Keratinocyte (primary cell): ENCODE data around the gene IL1RAPL2. TPM values are rescaled to one million over a fixed set of nuclear protein-coding genes. Genes with fewer than 3 reads are reported as not detected.

Experiments
- DNase-seq: peaks from one replicate; pipeline ENCODE4 v3.0.0-alpha.2; 2011; ENCODE audit warnings: low read depth, missing footprints, low spot score
- FAIRE-seq: peaks from 2 replicates; lab custom pipeline; 2011; peaks lifted over from hg19 to GRCh38; lab: Jason Lieb, UNC
- H2AFZ ChIP-seq: 2 replicates; pipeline ENCODE4 v1.6.0; 2012; ENCODE audit warnings: low read length, control low read depth, inconsistent platforms; ENCODE audit not compliant: control insufficient read depth
- H3K27ac ChIP-seq: 2 replicates; pipeline ENCODE4 v1.5.1; 2011; ENCODE audit warnings: low read length; ENCODE audit not compliant: control insufficient read depth, insufficient read depth
- H3K27me3 ChIP-seq: 3 replicates; pipeline ENCODE4 v1.6.0; 2011; ENCODE audit warnings: low read length; ENCODE audit not compliant: control insufficient read depth, insufficient read depth; ENCODE audit errors: extremely low read depth
- H3K36me3 ChIP-seq, 2 experiments: 2 replicates in 1 of 2; 3 replicates in 1 of 2; pipeline ENCODE4 v1.5.1; 2011; ENCODE audit warnings: low read length in 2 of 2, mild to moderate bottlenecking in 1 of 2; ENCODE audit not compliant: control insufficient read depth in 2 of 2, insufficient read depth in 2 of 2; ENCODE audit errors: extremely low read depth in 1 of 2
- H3K4me1 ChIP-seq: 3 replicates; pipeline ENCODE4 v1.5.1; 2011; ENCODE audit warnings: low read length; ENCODE audit not compliant: control insufficient read depth, insufficient read depth; ENCODE audit errors: extremely low read depth
- H3K4me2 ChIP-seq: 3 replicates; pipeline ENCODE4 v1.6.0; 2011; ENCODE audit warnings: low read depth, low read length; ENCODE audit not compliant: control insufficient read depth, insufficient read depth; ENCODE audit errors: extremely low read depth
- H3K4me3 ChIP-seq, 3 experiments: fragments of 200-600 bp in 1 of 3; sonication (generic) in 1 of 3; 2 replicates in 2 of 3; 3 replicates in 1 of 3; pipeline ENCODE4 v1.5.1; 2011 to 2016; ENCODE audit warnings: low read length in 3 of 3, mild to moderate bottlenecking in 3 of 3, control low read depth in 2 of 3, inconsistent platforms in 1 of 3, low read depth in 1 of 3, mixed read lengths in 1 of 3, mixed run types in 1 of 3, moderate library complexity in 1 of 3; ENCODE audit not compliant: control insufficient read depth in 2 of 3, insufficient read depth in 2 of 3; ENCODE audit errors: extremely low read depth in 1 of 3
- H3K79me2 ChIP-seq: 2 replicates; pipeline ENCODE4 v1.6.0; 2012; ENCODE audit warnings: low read length; ENCODE audit not compliant: control insufficient read depth, insufficient read depth
- H3K9ac ChIP-seq: 3 replicates; pipeline ENCODE4 v1.6.0; 2011; ENCODE audit warnings: low read length; ENCODE audit not compliant: control insufficient read depth, insufficient read depth; ENCODE audit errors: extremely low read depth
- H3K9me1 ChIP-seq: 3 replicates; pipeline ENCODE4 v1.6.0; 2011; ENCODE audit warnings: low read length; ENCODE audit not compliant: control insufficient read depth, insufficient read depth; ENCODE audit errors: extremely low read depth
- H3K9me3 ChIP-seq: 2 replicates; pipeline ENCODE4 v1.5.1; 2012; ENCODE audit warnings: low read depth, low read length; ENCODE audit not compliant: control insufficient read depth
- H4K20me1 ChIP-seq: 3 replicates; pipeline ENCODE4 v1.6.0; 2011; ENCODE audit warnings: low read length; ENCODE audit not compliant: control insufficient read depth, insufficient read depth; ENCODE audit errors: extremely low read depth
- EZH2 ChIP-seq: IDR thresholded peaks from one replicate; pipeline ENCODE4 v1.6.1; 2012; ENCODE audit warnings: inconsistent platforms, mild to moderate bottlenecking, low read length, moderate library complexity
- dilution Hi-C: fragments of 300-500 bp; cut with MboI; formaldehyde crosslinking; loops from one replicate; pipeline ENCODE4 v1.7.0; 2020; ENCODE audit warnings: low sequenced_read_pairs; ENCODE audit not compliant: extremely low pct_ligation_motif_present
- polyA plus RNA-seq, 5 experiments: library from polyadenylated mRNA; depleted of rRNA in 3 of 5; stranded (reverse) in 3 of 5; stranded (forward) in 1 of 5; unstranded in 1 of 5; fragments of >200 nt; gene quantifications; 1 replicate in 1 of 5; 2 replicates in 3 of 5; 3 replicates in 1 of 5; pipeline versions ENCODE4 v1.2.1 to v1.2.3, GENCODE V29; 2011 to 2012; ENCODE audit warnings: missing spikeins in 2 of 5, low read depth in 1 of 5, low replicate concordance in 1 of 5
- TF ChIP-seq, protein P1 (sequence below), 3 experiments: IDR thresholded peaks in 1 of 3; conservative IDR thresholded peaks in 1 of 3; optimal IDR thresholded peaks in 1 of 3; 2 replicates in 2 of 3; 3 replicates in 1 of 3; pipeline versions ENCODE3 to v1.5.1; 2011; ENCODE audit warnings: low read length in 3 of 3, mild to moderate bottlenecking in 3 of 3, moderate library complexity in 2 of 3, control low read depth in 1 of 3, inconsistent platforms in 1 of 3; ENCODE audit not compliant: insufficient read depth in 2 of 3; ENCODE audit errors: extremely low read depth in 1 of 3

The IL1RAPL2 gene
- polyA plus RNA-seq, 1 donor (not counting 4 experiments of a cell fraction or from before 2014, with no cell fraction given) = 0.24 TPM

DNA sequence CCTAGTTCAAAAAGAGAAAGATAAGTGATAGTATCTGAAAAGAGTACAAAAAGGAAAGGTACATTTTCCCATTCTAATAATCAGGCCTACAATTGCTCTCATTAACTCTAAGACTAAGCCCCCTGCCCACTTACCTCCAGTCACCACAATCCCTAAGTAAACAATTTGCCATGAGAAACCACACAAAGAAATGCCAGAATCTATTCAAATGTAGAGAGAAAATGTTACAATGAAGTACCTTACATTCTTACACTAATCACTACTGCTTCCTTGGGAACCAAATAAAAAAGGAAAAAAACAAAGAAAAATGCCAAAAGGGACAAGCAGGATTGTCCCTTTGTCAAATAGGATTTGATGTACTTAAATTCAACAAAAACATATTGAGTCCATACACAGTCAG lies 1068.2 kb downstream of the IL1RAPL2 start:
- no peaks in the 10 kb centered on the region for H3K79me2 ChIP-seq
- H3K4me1 ChIP-seq = no peaks in the 10 kb centered on the region
- no peaks in the 10 kb centered on the region for H3K9me1 ChIP-seq
- no peaks in the 10 kb centered on the region for H3K9me3 ChIP-seq
- no peak overlapping the region for H3K27ac ChIP-seq
- H3K4me3 ChIP-seq = no peak overlapping the region
- H2AFZ ChIP-seq = no peak overlapping the region
- TF ChIP-seq, protein P1, sequence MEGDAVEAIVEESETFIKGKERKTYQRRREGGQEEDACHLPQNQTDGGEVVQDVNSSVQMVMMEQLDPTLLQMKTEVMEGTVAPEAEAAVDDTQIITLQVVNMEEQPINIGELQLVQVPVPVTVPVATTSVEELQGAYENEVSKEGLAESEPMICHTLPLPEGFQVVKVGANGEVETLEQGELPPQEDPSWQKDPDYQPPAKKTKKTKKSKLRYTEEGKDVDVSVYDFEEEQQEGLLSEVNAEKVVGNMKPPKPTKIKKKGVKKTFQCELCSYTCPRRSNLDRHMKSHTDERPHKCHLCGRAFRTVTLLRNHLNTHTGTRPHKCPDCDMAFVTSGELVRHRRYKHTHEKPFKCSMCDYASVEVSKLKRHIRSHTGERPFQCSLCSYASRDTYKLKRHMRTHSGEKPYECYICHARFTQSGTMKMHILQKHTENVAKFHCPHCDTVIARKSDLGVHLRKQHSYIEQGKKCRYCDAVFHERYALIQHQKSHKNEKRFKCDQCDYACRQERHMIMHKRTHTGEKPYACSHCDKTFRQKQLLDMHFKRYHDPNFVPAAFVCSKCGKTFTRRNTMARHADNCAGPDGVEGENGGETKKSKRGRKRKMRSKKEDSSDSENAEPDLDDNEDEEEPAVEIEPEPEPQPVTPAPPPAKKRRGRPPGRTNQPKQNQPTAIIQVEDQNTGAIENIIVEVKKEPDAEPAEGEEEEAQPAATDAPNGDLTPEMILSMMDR (optimal IDR thresholded peaks at IDR 0.05 in 1 of 3, IDR thresholded peaks at IDR 0.05 in 1 of 3, conservative IDR thresholded peaks at IDR 0.05 in 1 of 3; ENCODE audit: extremely low read depth in 1 of 3, insufficient read depth in 2 of 3, low read length in 3 of 3) = no peak
- TF ChIP-seq EZH2 = no peak
- no peaks in the 10 kb centered on the region for H3K36me3 ChIP-seq
- H3K4me2 ChIP-seq = no peak overlapping the region
- DNase-seq (no peak), FAIRE-seq (no peak)
- no peaks in the 10 kb centered on the region for H3K27me3 ChIP-seq
- H3K9ac ChIP-seq = no peak overlapping the region
- no peaks in the 10 kb centered on the region for H4K20me1 ChIP-seq
- dilution Hi-C loops = no loop called here

DNA sequence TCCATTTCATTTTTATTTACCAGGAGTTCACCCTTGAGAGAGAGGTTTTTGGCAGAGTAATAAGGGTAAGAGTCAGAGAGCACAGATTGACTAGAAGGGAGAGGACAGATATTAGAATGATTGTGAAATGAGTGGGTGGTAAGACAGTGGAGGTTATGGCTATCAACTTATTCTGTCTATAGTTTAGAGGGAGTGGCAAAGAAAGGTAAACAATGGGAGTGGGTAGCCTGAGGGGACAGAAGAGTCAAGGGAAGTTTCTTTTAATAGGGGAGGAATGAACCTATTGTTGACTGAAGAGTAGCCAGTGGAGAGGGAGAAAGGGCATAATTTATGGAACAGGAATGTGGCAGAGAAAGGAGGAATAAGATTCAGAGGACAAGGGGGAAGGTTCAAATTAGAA lies 1069.8 kb downstream of the IL1RAPL2 start:
- Histone ChIP-seq H3K4me3 (no peak overlapping the region), H3K79me2 (no peaks in the 10 kb centered on the region), H4K20me1 (no peaks in the 10 kb centered on the region), H3K36me3 (no peaks in the 10 kb centered on the region), H3K4me2 (no peak overlapping the region), H3K9ac (no peak overlapping the region), H3K9me1 (no peaks in the 10 kb centered on the region), H2AFZ (no peak overlapping the region), H3K27me3 (no peaks in the 10 kb centered on the region), H3K4me1 (no peaks in the 10 kb centered on the region), H3K27ac (no peak overlapping the region), H3K9me3 (no peaks in the 10 kb centered on the region)
- FAIRE-seq (no peak), DNase-seq (no peak)
- dilution Hi-C loops = no loop called here
- TF ChIP-seq, protein P1 (optimal IDR thresholded peaks at IDR 0.05 in 1 of 3, IDR thresholded peaks at IDR 0.05 in 1 of 3, conservative IDR thresholded peaks at IDR 0.05 in 1 of 3; ENCODE audit: extremely low read depth in 1 of 3, insufficient read depth in 2 of 3, low read length in 3 of 3) = no peak
- TF ChIP-seq EZH2 = no peak
